Renal pelvis (tissue), 4 donors: ENCODE measurements around the gene HCRTR1. TPM values are rescaled to one million over a fixed set of nuclear protein-coding genes. Genes with fewer than 3 reads are reported as not detected.

ENCODE experiments used
- DNase-seq: peaks from one replicate; pipeline ENCODE4 v3.0.0-alpha.2; 2013
- polyA plus RNA-seq, 3 donors: library from polyadenylated mRNA; unstranded; fragments of 120-200 nt; gene quantifications; one replicate each; pipeline ENCODE4 v1.2.1, GENCODE V29; 2013; ENCODE audit not compliant: insufficient read length in 3 of 3

Gene HCRTR1
- polyA plus RNA-seq, 3 donors = 0.14 to 0.39 (median 0.31) TPM

GRCh38 chr1:31595836-31596736 lies 21.4 kb upstream of the HCRTR1 start:
- DNase-seq = no peak

- no peak for DNase-seq
Measured at GRCh38 chr1:31596737-31597097, 20.8 kb upstream of the HCRTR1 start.

GRCh38 chr1:31598980-31599379 lies 18.5 kb upstream of the HCRTR1 start:
- DNase-seq = no peak

GRCh38 chr1:31600641-31601040 lies 16.8 kb upstream of the HCRTR1 start:
- DNase-seq = no peak

- no peak for DNase-seq
Measured at GRCh38 chr1:31602081-31602480, 15.4 kb upstream of the HCRTR1 start.

- no peak for DNase-seq
Measured at GRCh38 chr1:31605908-31606427, 11.5 kb upstream of the HCRTR1 start.

GRCh38 chr1:31607360-31607759 lies 10.1 kb upstream of the HCRTR1 start:
- DNase-seq = no peak

- DNase-seq = peak; percentile 58
Measured at GRCh38 chr1:31609514-31610118, 7.9 kb upstream of the HCRTR1 start.

- no peak for DNase-seq
Measured at GRCh38 chr1:31614414-31615005, 3.0 kb upstream of the HCRTR1 start.

- no peak for DNase-seq
Measured at GRCh38 chr1:31615414-31615813, 2.1 kb upstream of the HCRTR1 start.

- no peak for DNase-seq
Measured at GRCh38 chr1:31615939-31616338, 1.6 kb upstream of the HCRTR1 start.

- DNase-seq = peak; percentile 53
Measured at GRCh38 chr1:31617916-31618746, 642 bp downstream of the HCRTR1 start.

GRCh38 chr1:31618916-31619846 lies 1.7 kb downstream of the HCRTR1 start:
- DNase-seq = no peak

- no peak for DNase-seq
Measured at GRCh38 chr1:31620631-31621497, 3.4 kb downstream of the HCRTR1 start.

- no peak for DNase-seq
Measured at GRCh38 chr1:31621498-31621820, 4.0 kb downstream of the HCRTR1 start.

- DNase-seq = no peak
Measured at GRCh38 chr1:31621847-31622730, 4.6 kb downstream of the HCRTR1 start.

- no peak for DNase-seq
Measured at GRCh38 chr1:31623365-31623764, 5.9 kb downstream of the HCRTR1 start.

- DNase-seq = no peak
Measured at GRCh38 chr1:31624309-31624708, 6.8 kb downstream of the HCRTR1 start.
